ENCODE data around the gene TCOF1.

Gene TCOF1

GRCh38 chr5:150389531-150390266 lies 32.2 kb downstream of the TCOF1 start:
- no peaks in the 10 kb centered on the region; the same call in 1 of the 2 replicates for H4K20me1 ChIP-seq (ENCODE audit: insufficient read depth, low read length)
- H3K36me3 ChIP-seq (ENCODE audit: insufficient read depth, low read length), result peaks cover 97% of the 10 kb centered on the region
- TF ChIP-seq EZH2 (IDR thresholded peaks at IDR 0.05; ENCODE audit: borderline replicate concordance, low read depth, low read length, severe bottlenecking), result no peak
- TF ChIP-seq, protein P1, sequence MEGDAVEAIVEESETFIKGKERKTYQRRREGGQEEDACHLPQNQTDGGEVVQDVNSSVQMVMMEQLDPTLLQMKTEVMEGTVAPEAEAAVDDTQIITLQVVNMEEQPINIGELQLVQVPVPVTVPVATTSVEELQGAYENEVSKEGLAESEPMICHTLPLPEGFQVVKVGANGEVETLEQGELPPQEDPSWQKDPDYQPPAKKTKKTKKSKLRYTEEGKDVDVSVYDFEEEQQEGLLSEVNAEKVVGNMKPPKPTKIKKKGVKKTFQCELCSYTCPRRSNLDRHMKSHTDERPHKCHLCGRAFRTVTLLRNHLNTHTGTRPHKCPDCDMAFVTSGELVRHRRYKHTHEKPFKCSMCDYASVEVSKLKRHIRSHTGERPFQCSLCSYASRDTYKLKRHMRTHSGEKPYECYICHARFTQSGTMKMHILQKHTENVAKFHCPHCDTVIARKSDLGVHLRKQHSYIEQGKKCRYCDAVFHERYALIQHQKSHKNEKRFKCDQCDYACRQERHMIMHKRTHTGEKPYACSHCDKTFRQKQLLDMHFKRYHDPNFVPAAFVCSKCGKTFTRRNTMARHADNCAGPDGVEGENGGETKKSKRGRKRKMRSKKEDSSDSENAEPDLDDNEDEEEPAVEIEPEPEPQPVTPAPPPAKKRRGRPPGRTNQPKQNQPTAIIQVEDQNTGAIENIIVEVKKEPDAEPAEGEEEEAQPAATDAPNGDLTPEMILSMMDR (IDR thresholded peaks at IDR 0.05; ENCODE audit: borderline replicate concordance, extremely low read depth, low read length, poor library complexity, severe bottlenecking), result no peak

DNA sequence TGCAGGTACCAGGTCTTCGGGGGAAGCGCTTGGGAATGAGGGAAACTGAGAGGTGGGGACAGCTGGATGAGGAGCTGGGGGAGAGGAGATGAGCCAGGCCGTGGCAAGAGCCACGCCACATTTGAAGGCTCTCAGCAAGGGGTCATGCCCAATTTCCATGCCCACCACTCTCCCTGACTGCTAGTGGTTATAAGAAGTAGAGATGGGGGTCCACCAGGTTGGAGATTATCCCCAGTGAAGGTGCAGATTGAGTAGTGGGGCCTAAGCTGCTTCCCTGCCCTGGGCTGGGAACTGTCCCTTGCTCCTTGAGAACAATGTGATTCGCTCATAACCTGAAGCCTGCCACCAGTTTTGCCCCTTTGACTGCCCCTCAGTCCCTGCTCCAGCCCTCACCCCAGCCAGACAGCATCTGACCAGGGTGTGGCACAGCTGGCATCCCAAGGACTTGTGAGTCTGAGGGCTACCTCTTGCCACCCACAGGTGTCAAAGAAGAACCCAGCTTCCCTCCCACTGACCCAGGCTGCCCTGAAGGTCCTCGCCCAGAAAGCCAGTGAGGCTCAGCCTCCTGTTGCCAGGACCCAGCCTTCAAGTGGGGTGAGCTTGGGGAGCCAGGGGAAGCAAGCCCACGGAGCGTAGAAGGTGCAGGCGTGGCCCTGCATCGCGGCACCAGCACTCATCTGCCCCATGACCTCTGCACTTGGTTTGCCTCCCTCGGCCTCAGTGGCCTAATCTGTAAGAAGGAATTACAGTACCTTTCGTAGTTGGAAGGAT lies 33.8 kb downstream of the TCOF1 start:
- H4K20me1 ChIP-seq (ENCODE audit: insufficient read depth, low read length), result no peaks in the 10 kb centered on the region
- peaks cover 97% of the 10 kb centered on the region for H3K36me3 ChIP-seq (ENCODE audit: insufficient read depth, low read length)
- no peaks in the 10 kb centered on the region for H3K9me3 ChIP-seq (ENCODE audit: insufficient read depth, low read length, severe bottlenecking)
- no peak overlapping the region for H2AFZ ChIP-seq (ENCODE audit: low read depth, low read length)
- H3K27ac ChIP-seq (ENCODE audit: low read length), result no peak overlapping the region
- H3K79me2 ChIP-seq (ENCODE audit: insufficient read depth, low read length), result no peaks in the 10 kb centered on the region
- no peak for TF ChIP-seq EZH2 (IDR thresholded peaks at IDR 0.05; ENCODE audit: borderline replicate concordance, low read depth, low read length, severe bottlenecking)
- TF ChIP-seq, protein P1 (IDR thresholded peaks at IDR 0.05; ENCODE audit: borderline replicate concordance, extremely low read depth, low read length, poor library complexity, severe bottlenecking), result no peak
- H3K9ac ChIP-seq (ENCODE audit: low read depth, low read length), result no peak overlapping the region
- no peak overlapping the region for H3K4me2 ChIP-seq (ENCODE audit: insufficient read depth, low read length)
- H3K4me3 ChIP-seq (ENCODE audit: low read depth in 1 of 2, low read length in 2 of 2), result no peak overlapping the region
- no peaks in the 10 kb centered on the region for H3K27me3 ChIP-seq (ENCODE audit: insufficient read depth, low read length, poor library complexity)
- DNase-seq (no peak), ATAC-seq (ENCODE audit: insufficient read depth, low read depth) (no peak)
- H3K4me1 ChIP-seq (ENCODE audit: insufficient read depth, low read length), result no peaks in the 10 kb centered on the region

More at GRCh38 chr5:150389531-150390266, 32.2 kb downstream of the TCOF1 start:
- ATAC-seq (ENCODE audit: insufficient read depth, low read depth), result no peak
- no peak overlapping the region for H2AFZ ChIP-seq (ENCODE audit: low read depth, low read length)
- no peak overlapping the region for H3K9ac ChIP-seq (ENCODE audit: low read depth, low read length)
- no peak overlapping the region for H3K27ac ChIP-seq (ENCODE audit: low read length)
- no peaks in the 10 kb centered on the region for H3K9me3 ChIP-seq (ENCODE audit: insufficient read depth, low read length, severe bottlenecking)
- H3K27me3 ChIP-seq (ENCODE audit: insufficient read depth, low read length, poor library complexity), result no peaks in the 10 kb centered on the region
- H3K4me1 ChIP-seq (ENCODE audit: insufficient read depth, low read length), result no peaks in the 10 kb centered on the region
- DNase-seq, result no peak
- H3K79me2 ChIP-seq (ENCODE audit: insufficient read depth, low read length), result no peaks in the 10 kb centered on the region
- H3K4me3 ChIP-seq (ENCODE audit: low read depth in 1 of 2, low read length in 2 of 2), result no peak overlapping the region
- H3K4me2 ChIP-seq (ENCODE audit: insufficient read depth, low read length), result no peak overlapping the region

DNA sequence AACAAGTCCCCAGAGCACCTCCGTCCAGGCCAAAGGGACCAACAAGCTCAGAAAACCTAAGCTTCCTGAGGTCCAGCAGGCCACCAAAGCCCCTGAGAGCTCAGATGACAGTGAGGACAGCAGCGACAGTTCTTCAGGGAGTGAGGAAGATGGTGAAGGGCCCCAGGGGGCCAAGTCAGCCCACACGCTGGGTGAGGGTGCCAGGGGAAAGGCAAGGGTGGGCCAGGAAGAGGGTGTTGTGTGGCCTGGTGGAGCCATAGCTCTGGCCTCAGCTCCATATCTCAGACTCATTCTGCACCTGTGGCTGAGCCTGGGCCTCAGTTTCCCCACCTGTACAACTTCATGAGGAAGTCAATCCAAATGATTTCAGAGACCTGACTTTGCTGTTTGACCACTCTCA lies 34.5 kb downstream of the TCOF1 start:
- TF ChIP-seq, protein P1 (IDR thresholded peaks at IDR 0.05; ENCODE audit: borderline replicate concordance, extremely low read depth, low read length, poor library complexity, severe bottlenecking), result no peak
- TF ChIP-seq EZH2 (IDR thresholded peaks at IDR 0.05; ENCODE audit: borderline replicate concordance, low read depth, low read length, severe bottlenecking), result no peak
- no peak overlapping the region for H3K4me2 ChIP-seq (ENCODE audit: insufficient read depth, low read length)
- H3K4me1 ChIP-seq (ENCODE audit: insufficient read depth, low read length), result no peaks in the 10 kb centered on the region
- no peak overlapping the region for H3K27ac ChIP-seq (ENCODE audit: low read length)
- no peak overlapping the region for H2AFZ ChIP-seq (ENCODE audit: low read depth, low read length)
- H3K27me3 ChIP-seq (ENCODE audit: insufficient read depth, low read length, poor library complexity), result no peaks in the 10 kb centered on the region
- H3K9me3 ChIP-seq (ENCODE audit: insufficient read depth, low read length, severe bottlenecking), result no peaks in the 10 kb centered on the region
- no peak overlapping the region for H3K4me3 ChIP-seq (ENCODE audit: low read depth in 1 of 2, low read length in 2 of 2)
- peaks cover 94% of the 10 kb centered on the region for H3K36me3 ChIP-seq (ENCODE audit: insufficient read depth, low read length)
- H3K9ac ChIP-seq (ENCODE audit: low read depth, low read length), result no peak overlapping the region
- ATAC-seq (ENCODE audit: insufficient read depth, low read depth) (no peak), DNase-seq (no peak)
- no peaks in the 10 kb centered on the region for H4K20me1 ChIP-seq (ENCODE audit: insufficient read depth, low read length)
- H3K79me2 ChIP-seq (ENCODE audit: insufficient read depth, low read length), result no peaks in the 10 kb centered on the region

Measured in DND-41 (cell line).